Aorta (tissue), 5 donors: Measurements from ENCODE around the gene ZNF318. TPM values are rescaled to one million over a fixed set of nuclear protein-coding genes. Genes with fewer than 3 reads are reported as not detected.
A peak's percentile ranks its signal among the peaks of the same experiment; 100 is the strongest.
"Not testable (repeated sequence)": the region's sequence is repeated elsewhere in the genome, so short reads cannot be mapped to it uniquely, and the experiment has no call there.

Experiments used
- ATAC-seq: fragments of 200-7000 bp; cut with Tn5 transposase; one replicate; pipeline ENCODE4 v1.9.1; 2022; ENCODE audit warnings: moderate library complexity; ENCODE audit not compliant: low FRiP score
- DNase-seq, 2 donors: peaks; one replicate each; pipeline ENCODE4 v3.0.0-alpha.2; 2020
- H3K27ac ChIP-seq, 2 donors: one replicate each; pipeline ENCODE4 v1.5.1; 2013; ENCODE audit warnings: low read length in 2 of 2, mild to moderate bottlenecking in 2 of 2, moderate library complexity in 2 of 2, control low read depth in 1 of 2, inconsistent platforms in 1 of 2, low read depth in 1 of 2
- H3K27me3 ChIP-seq, 2 donors: one replicate each; pipeline ENCODE4 v1.6.1; 2013; ENCODE audit warnings: control low read depth in 1 of 2, low read length in 1 of 2, mild to moderate bottlenecking in 1 of 2, moderate library complexity in 1 of 2; ENCODE audit not compliant: insufficient read depth in 2 of 2, control insufficient read depth in 1 of 2
- H3K36me3 ChIP-seq, 2 donors: one replicate each; pipeline ENCODE4 v1.6.1; 2013; ENCODE audit warnings: control low read depth in 1 of 2, low read length in 1 of 2, mild to moderate bottlenecking in 1 of 2; ENCODE audit not compliant: insufficient read depth in 2 of 2, control insufficient read depth in 1 of 2
- H3K4me1 ChIP-seq, 2 donors: one replicate each; pipeline ENCODE4 v1.6.1; 2013; ENCODE audit warnings: low read length in 2 of 2, control low read depth in 1 of 2, mild to moderate bottlenecking in 1 of 2, moderate library complexity in 1 of 2; ENCODE audit not compliant: insufficient read depth in 2 of 2, control insufficient read depth in 1 of 2
- H3K4me3 ChIP-seq, 2 donors: one replicate each; pipeline ENCODE4 v1.5.1; 2013; ENCODE audit warnings: low read length in 2 of 2, control low read depth in 1 of 2, mild to moderate bottlenecking in 1 of 2
- H3K9me3 ChIP-seq: one replicate; pipeline ENCODE4 v1.6.1; 2013; ENCODE audit warnings: mild to moderate bottlenecking, low read length; ENCODE audit not compliant: control insufficient read depth
- WGBS, 2 donors: extraction: QIAGEN DNeasy Blood & Tissue Kit; methylation state at CpG; one replicate each; pipeline ENCODE4 v1.1.7; 2013; 5-methylcytosine and 5-hydroxymethylcytosine counted together
- intact Hi-C, 2 donors: fragments of 100-400 bp; cut with DNase I; formaldehyde crosslinking; loops; one replicate each; pipeline versions ENCODE4 v1.14.2 to v1.15.0; 2022
- polyA plus RNA-seq, 2 donors: library from polyadenylated mRNA; stranded (reverse); fragments of 200-250 nt; gene quantifications; one replicate each; pipeline ENCODE4 v1.2.3, GENCODE V29; 2013
- total RNA-seq, 2 donors: library from RNA; stranded (reverse); fragmentation: NEBNext Ultra II Directional; extraction: Animal tissue kit (Norgen Biotek cat#: 25700); gene quantifications; one replicate each; pipeline ENCODE4 v1.2.1, GENCODE V29; 2021
- donor health status: healthy with polysubstance abuse.
- donor health status: Bipolar disorder and iron deficiency.
- donor health status: DM: no; HTN: no; CAD: no.
- donor health status: DM: no; HTN: no; CAD: no.
- donor health status: DM: yes; HTN: yes; CAD: no.

Gene ZNF318
- total and polyA plus RNA-seq, 4 donors = 2.6 to 21.3 (median 10.7) TPM

DNA sequence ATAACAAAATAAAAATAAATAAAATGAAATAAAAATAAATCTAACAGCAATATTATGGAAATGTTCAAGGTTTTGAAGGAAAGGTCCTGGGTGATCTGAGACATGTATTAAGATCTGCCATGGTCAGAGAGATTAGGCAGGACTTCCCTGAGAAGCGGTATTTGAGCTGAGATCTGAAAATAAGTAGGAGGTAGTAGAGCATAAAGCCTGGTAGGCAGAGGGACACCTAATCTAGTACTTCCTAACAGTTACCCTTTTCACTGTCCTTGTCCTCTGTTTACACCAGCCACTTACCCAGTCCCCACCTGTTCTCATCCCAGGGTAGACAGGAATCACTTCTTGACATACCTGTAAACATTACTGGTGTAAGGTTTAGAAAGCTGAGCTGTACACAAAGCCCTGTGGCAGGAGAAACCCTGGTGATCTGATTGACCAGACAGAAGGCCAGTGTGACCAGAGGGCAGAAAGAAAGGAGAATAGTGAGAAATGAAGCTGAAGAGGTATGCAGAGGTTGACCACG, 8.3 kb upstream of the ZNF318 start:
- ATAC-seq (no peak), DNase-seq (no peak)
- Histone ChIP-seq H3K4me3 (no peak overlapping the region), H3K27ac (no peak overlapping the region), H3K4me1 (no peaks in the 10 kb centered on the region), H3K36me3 (no peaks in the 10 kb centered on the region), H3K9me3 (no peaks in the 10 kb centered on the region), H3K27me3 (no peaks in the 10 kb centered on the region)
- intact Hi-C loops = no loop called here
- 78 to 88% methylated on average over 2 of the region's 2 CpGs for WGBS, 2 donors

- ATAC-seq (no peak), DNase-seq (no peak)
- H3K4me1 ChIP-seq = no peaks in the 10 kb centered on the region
- H3K27ac ChIP-seq = no peak overlapping the region
- intact Hi-C loops = no loop called here
- H3K4me3 ChIP-seq = no peak overlapping the region
- no peaks in the 10 kb centered on the region for H3K9me3 ChIP-seq
- no peaks in the 10 kb centered on the region for H3K36me3 ChIP-seq
- WGBS, 2 donors = 90 to 91% methylated on average over 1 of the region's 1 CpG
- H3K27me3 ChIP-seq = no peaks in the 10 kb centered on the region
Observed at GRCh38 chr6:43376551-43376981, 7.1 kb upstream of the ZNF318 start.

GRCh38 chr6:43375693-43376092, 6.2 kb upstream of the ZNF318 start:
- no peaks in the 10 kb centered on the region for H3K27me3 ChIP-seq
- H3K27ac ChIP-seq = no peak overlapping the region
- 86 to 89% methylated on average over 4 of the region's 4 CpGs for WGBS, 2 donors
- no peaks in the 10 kb centered on the region for H3K4me1 ChIP-seq
- H3K9me3 ChIP-seq = no peaks in the 10 kb centered on the region
- H3K36me3 ChIP-seq = no peaks in the 10 kb centered on the region
- ATAC-seq (no peak), DNase-seq (no peak)
- no peak overlapping the region for H3K4me3 ChIP-seq
- intact Hi-C loops = no loop called here

GRCh38 chr6:43373252-43373875, 3.9 kb upstream of the ZNF318 start:
- Histone ChIP-seq H3K27ac (no peak overlapping the region), H3K27me3 (no peaks in the 10 kb centered on the region), H3K36me3 (no peaks in the 10 kb centered on the region), H3K9me3 (no peaks in the 10 kb centered on the region), H3K4me1 (no peaks in the 10 kb centered on the region), H3K4me3 (no peak overlapping the region)
- intact Hi-C loops = loop anchor here in 1 of 2 donors (5.0 kb wide), 1 partner anchor 134 kb away; no protein-coding TSS in a partner anchor
- 75 to 84% methylated on average over 5 of the region's 5 CpGs for WGBS, 2 donors
- DNase-seq = no peak
- ATAC-seq = no peak

DNA sequence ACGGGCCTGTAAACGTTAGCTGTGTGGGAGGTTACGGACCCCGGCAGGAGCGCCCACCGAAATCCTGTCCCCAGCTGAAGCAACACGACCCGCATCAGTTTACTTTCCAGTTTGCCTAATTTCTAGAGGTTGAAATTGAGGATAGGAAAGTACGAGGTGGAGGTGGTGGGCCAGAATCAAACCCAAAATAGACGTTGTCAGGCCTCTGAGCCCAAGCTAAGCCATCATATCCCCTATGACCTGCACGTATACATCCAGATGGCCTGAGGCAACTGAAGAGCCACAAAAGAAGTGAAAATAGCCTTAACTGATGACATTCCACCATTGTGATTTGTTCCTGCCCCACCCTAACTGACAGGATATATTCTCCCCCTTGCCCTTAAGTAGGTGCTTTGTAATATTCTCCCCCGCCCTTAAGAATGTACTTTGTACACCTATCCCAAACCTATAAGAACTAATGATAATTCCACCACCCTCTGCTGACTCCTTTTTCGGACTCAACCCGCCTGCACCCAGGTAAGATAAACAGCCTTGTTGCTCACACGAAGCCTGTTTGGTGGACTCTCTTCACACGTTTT, 645 bp upstream of the ZNF318 start:
- ATAC-seq, H3K27me3 ChIP-seq, H3K9me3 ChIP-seq, H3K36me3 ChIP-seq, DNase-seq, H3K4me1 ChIP-seq: not testable (repeated sequence)
- 40 to 42% methylated on average over 16 of the region's 16 CpGs for WGBS, 2 donors
- intact Hi-C loops = loop anchor here in 1 of 2 donors (5.0 kb wide), 1 partner anchor 137 kb away; no protein-coding TSS in a partner anchor
- Histone ChIP-seq H3K4me3 (peak overlapping the region; percentile 18 to 48), H3K27ac (peak overlapping the region; percentile 26 to 71)

DNA sequence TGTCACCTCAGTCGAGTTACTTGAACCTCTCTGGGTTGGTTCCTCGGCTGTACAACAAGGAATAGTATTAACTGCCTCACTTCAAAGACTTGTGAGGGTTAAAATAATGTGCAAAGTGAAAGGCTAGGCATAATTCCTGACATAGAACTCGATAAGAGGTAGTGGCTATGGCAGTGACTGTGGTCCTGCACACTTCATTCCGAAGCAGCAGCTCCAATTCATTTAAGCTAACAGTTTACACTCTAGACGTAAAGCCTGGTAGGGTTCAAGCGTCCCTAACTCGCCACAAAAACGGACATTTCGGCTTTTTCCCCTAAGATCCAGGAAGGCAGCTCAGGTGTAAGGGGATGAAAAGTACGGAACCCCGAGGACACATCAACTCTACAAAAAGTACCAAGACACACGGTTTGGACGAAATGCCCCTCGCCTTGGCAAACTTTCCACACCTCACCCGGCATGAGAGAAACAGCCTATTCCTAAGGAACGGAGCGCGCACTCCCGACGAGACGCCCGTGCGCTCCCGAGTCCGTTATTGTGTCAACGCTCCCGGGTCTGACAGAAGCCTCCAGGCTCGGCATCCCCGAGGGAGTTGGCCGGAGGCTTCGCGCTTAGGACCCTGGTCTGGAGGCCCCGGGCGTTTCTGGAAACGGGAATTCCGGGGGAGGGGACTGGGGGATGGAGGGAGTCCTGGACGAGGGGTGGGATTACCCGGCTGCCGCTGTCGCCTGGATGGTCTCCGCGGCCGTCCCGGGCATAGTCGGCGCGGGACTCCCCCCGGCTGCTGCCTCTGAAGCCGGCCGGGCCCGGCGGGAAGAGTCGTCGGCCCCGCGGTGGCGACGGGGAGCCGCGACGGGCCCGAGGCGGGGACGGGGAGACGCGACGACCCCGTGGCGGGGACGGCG, 937 bp downstream of the ZNF318 start:
- peak; percentile 61 to 84 for DNase-seq
- Histone ChIP-seq H3K9me3 (no peaks in the 10 kb centered on the region), H3K4me3 (peak overlapping the region; percentile 94 to 100), H3K4me1 (peaks cover 0 to 3% of the 10 kb centered on the region in 2 donors), H3K36me3 (peaks cover 0 to 3% of the 10 kb centered on the region in 2 donors), H3K27ac (peak overlapping the region in 1 of 2 donors; percentile 52), H3K27me3 (no peaks in the 10 kb centered on the region)
- no peak for ATAC-seq
- intact Hi-C loops = loop anchor here in 1 of 2 donors (5.0 kb wide), 1 partner anchor 139 kb away; no protein-coding TSS in a partner anchor
- 0 to 1% methylated on average over 53 to 71 of the region's 71 CpGs for WGBS, 2 donors

- no peaks in the 10 kb centered on the region for H3K9me3 ChIP-seq
- intact Hi-C loops = loop anchor here in 1 of 2 donors (5.0 kb wide), 1 partner anchor 140 kb away; no protein-coding TSS in a partner anchor
- WGBS, 2 donors = 75 to 80% methylated on average over 9 of the region's 9 CpGs
- H3K36me3 ChIP-seq = peaks cover 0 to 5% of the 10 kb centered on the region in 2 donors
- H3K27me3 ChIP-seq = no peaks in the 10 kb centered on the region
- no peak overlapping the region for H3K27ac ChIP-seq
- no peak for ATAC-seq
- no peak overlapping the region for H3K4me3 ChIP-seq
- DNase-seq = no peak
- H3K4me1 ChIP-seq = peaks cover 0 to 3% of the 10 kb centered on the region in 2 donors
Observed at GRCh38 chr6:43367245-43367984, 2.0 kb downstream of the ZNF318 start.

GRCh38 chr6:43361269-43361668, 8.2 kb downstream of the ZNF318 start:
- Histone ChIP-seq H3K4me3 (no peak overlapping the region), H3K36me3 (peaks cover 6 to 12% of the 10 kb centered on the region in 2 donors)
- DNase-seq = no peak

More at GRCh38 chr6:43361269-43361668, 8.2 kb downstream of the ZNF318 start:
- intact Hi-C loops = no loop called here
- Histone ChIP-seq H3K27ac (no peak overlapping the region), H3K27me3 (no peaks in the 10 kb centered on the region), H3K4me1 (no peaks in the 10 kb centered on the region), H3K9me3 (no peaks in the 10 kb centered on the region)
- ATAC-seq = no peak
- WGBS, 2 donors = 95 to 96% methylated on average over 2 of the region's 2 CpGs
